SK-N-SH (cell line): ENCODE measurements around the gene BBS4.

Experiments
- EP300 ChIP-seq, 2 experiments: IDR thresholded peaks; 2 replicates each; pipeline versions ENCODE4 v1.4.0 to v1.6.1; 2012; ENCODE audit warnings: borderline replicate concordance in 1 of 2, low read depth in 1 of 2, low read length in 1 of 2
- FOXJ3 ChIP-seq: sonication (generic); formaldehyde crosslinking; IDR thresholded peaks from 2 replicates; pipeline ENCODE4 v1.5.1; 2020; ENCODE audit warnings: mild to moderate bottlenecking, missing genetic modification reagents
- POLR2AphosphoS5 ChIP-seq: IDR thresholded peaks from 2 replicates; pipeline ENCODE4 v1.6.1; 2012; ENCODE audit warnings: low read depth, low read length
- RCOR1 ChIP-seq: fragments of 150-350 bp; IDR thresholded peaks from 2 replicates; pipeline ENCODE4 v1.6.1; 2017; ENCODE audit warnings: antibody characterized with exemption, low read length
- TEAD4 ChIP-seq: IDR thresholded peaks from 2 replicates; pipeline ENCODE4 v1.4.0; 2012; ENCODE audit warnings: mild to moderate bottlenecking, borderline replicate concordance; ENCODE audit not compliant: insufficient read depth
- YY1 ChIP-seq: IDR thresholded peaks from 2 replicates; pipeline ENCODE4 v1.4.0; 2012; ENCODE audit warnings: low read depth, mild to moderate bottlenecking
- TF ChIP-seq, protein P1 (sequence below): fragments of 200-600 bp; sonication (generic); IDR thresholded peaks from 2 replicates; pipeline ENCODE4 v1.6.1; 2017; ENCODE audit warnings: antibody characterized with exemption, mild to moderate bottlenecking, moderate library complexity
- TF ChIP-seq, protein P2 (sequence below): IDR thresholded peaks from 2 replicates; pipeline ENCODE4 v1.4.0; 2012; ENCODE audit warnings: low read depth, borderline replicate concordance

DNA sequence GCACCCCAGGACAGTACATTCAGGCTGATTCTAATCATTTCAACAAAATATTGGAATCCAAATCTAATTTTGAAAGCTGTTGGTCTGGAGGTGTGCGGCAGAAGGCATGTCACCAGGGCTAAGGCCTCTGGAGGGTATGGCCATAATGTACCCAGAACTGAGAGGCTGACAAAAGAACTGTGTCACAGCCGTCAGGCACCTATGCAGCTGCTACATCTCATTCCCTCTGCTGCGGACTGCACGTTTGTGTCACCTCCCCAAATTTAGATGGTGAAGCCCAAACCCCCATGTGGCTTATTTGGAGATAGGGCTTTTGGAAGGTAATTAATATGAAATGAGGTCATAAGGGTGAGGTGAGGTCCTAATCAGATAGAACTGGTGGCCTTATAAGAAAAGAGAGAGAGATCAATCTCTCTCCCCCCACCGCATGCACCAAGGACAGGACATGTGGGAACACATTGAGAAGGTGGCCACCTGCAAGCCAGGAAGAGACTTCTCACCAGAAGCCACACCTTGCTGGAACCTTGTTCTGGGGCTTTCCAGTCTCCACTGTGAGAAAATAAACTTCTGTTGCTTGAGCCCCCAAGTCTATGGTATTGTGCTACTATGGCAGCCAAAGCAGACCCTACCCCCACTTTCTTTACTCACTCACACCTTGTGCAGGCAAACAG, 74.7 kb downstream of the BBS4 start:
- TF ChIP-seq, protein P1, sequence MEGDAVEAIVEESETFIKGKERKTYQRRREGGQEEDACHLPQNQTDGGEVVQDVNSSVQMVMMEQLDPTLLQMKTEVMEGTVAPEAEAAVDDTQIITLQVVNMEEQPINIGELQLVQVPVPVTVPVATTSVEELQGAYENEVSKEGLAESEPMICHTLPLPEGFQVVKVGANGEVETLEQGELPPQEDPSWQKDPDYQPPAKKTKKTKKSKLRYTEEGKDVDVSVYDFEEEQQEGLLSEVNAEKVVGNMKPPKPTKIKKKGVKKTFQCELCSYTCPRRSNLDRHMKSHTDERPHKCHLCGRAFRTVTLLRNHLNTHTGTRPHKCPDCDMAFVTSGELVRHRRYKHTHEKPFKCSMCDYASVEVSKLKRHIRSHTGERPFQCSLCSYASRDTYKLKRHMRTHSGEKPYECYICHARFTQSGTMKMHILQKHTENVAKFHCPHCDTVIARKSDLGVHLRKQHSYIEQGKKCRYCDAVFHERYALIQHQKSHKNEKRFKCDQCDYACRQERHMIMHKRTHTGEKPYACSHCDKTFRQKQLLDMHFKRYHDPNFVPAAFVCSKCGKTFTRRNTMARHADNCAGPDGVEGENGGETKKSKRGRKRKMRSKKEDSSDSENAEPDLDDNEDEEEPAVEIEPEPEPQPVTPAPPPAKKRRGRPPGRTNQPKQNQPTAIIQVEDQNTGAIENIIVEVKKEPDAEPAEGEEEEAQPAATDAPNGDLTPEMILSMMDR, result no peak
- TF ChIP-seq TEAD4, result no peak
- TF ChIP-seq EP300 (IDR thresholded peaks at IDR 0.05; ENCODE audit: borderline replicate concordance in 1 of 2, low read depth in 1 of 2, low read length in 1 of 2), result no peak
- TF ChIP-seq FOXJ3 (CRISPR knock-in tag), result no peak
- no peak for TF ChIP-seq RCOR1
- TF ChIP-seq YY1, result no peak
- no peak for TF ChIP-seq POLR2AphosphoS5
- TF ChIP-seq, protein P2, sequence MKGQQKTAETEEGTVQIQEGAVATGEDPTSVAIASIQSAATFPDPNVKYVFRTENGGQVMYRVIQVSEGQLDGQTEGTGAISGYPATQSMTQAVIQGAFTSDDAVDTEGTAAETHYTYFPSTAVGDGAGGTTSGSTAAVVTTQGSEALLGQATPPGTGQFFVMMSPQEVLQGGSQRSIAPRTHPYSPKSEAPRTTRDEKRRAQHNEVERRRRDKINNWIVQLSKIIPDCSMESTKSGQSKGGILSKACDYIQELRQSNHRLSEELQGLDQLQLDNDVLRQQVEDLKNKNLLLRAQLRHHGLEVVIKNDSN, result no peak
